Muscle layer of colon (tissue), 2 donors: ENCODE results near the gene CARD11.
"Not testable (repeated sequence)": the region's sequence is repeated elsewhere in the genome, so short reads cannot be mapped to it uniquely, and the experiment has no call there.

Experiments
- H3K27ac ChIP-seq: one replicate; pipeline ENCODE4 v1.7.0; 2013; ENCODE audit warnings: low read depth, mild to moderate bottlenecking, low read length, moderate library complexity
- H3K27me3 ChIP-seq, 2 donors: one replicate each; pipeline ENCODE4 v1.7.0; 2013; ENCODE audit warnings: low read length in 2 of 2, mild to moderate bottlenecking in 2 of 2; ENCODE audit not compliant: insufficient read depth in 2 of 2, control insufficient read depth in 1 of 2
- H3K36me3 ChIP-seq: one replicate; pipeline ENCODE4 v1.7.0; 2013; ENCODE audit warnings: mild to moderate bottlenecking, low read length; ENCODE audit not compliant: insufficient read depth
- H3K4me1 ChIP-seq: one replicate; pipeline ENCODE4 v1.7.0; 2013; ENCODE audit warnings: mild to moderate bottlenecking, low read length; ENCODE audit not compliant: insufficient read depth
- H3K4me3 ChIP-seq, 2 donors: one replicate each; pipeline ENCODE4 v1.7.0; 2013; ENCODE audit warnings: low read length in 2 of 2, low read depth in 1 of 2, mild to moderate bottlenecking in 1 of 2, moderate library complexity in 1 of 2
- H3K9ac ChIP-seq: one replicate; pipeline ENCODE4 v1.7.0; 2013; ENCODE audit warnings: low read length
- H3K9me3 ChIP-seq: one replicate; pipeline ENCODE4 v1.7.0; 2013; ENCODE audit warnings: mild to moderate bottlenecking, low read length
- donor health status: abdominal sarcoma.
- donor health status: Adenocarcinoma of cecum.

CARD11 gene

GRCh38 chr7:2958416-2959102, 85.1 kb downstream of the CARD11 start:
- Histone ChIP-seq H3K9me3 (no peaks in the 10 kb centered on the region), H3K27ac (no peak overlapping the region), H3K27me3 (no peaks in the 10 kb centered on the region)

GRCh38 chr7:2957369-2957727, 86.3 kb downstream of the CARD11 start:
- not testable (repeated sequence) for H3K27me3 ChIP-seq, H3K9ac ChIP-seq, H3K9me3 ChIP-seq, H3K4me1 ChIP-seq, H3K27ac ChIP-seq, H3K4me3 ChIP-seq, H3K36me3 ChIP-seq

More at GRCh38 chr7:2958416-2959102, 85.1 kb downstream of the CARD11 start:
- Histone ChIP-seq H3K4me3 (no peak overlapping the region), H3K9ac (no peak overlapping the region), H3K4me1 (no peaks in the 10 kb centered on the region), H3K36me3 (no peaks in the 10 kb centered on the region)

GRCh38 chr7:2956526-2957368, 86.9 kb downstream of the CARD11 start:
- Histone ChIP-seq H3K4me3 (no peak overlapping the region), H3K9me3 (no peaks in the 10 kb centered on the region), H3K27me3 (no peaks in the 10 kb centered on the region), H3K4me1 (no peaks in the 10 kb centered on the region), H3K9ac (no peak overlapping the region), H3K27ac (no peak overlapping the region), H3K36me3 (no peaks in the 10 kb centered on the region)

- no peak overlapping the region for H3K27ac ChIP-seq
- no peaks in the 10 kb centered on the region for H3K9me3 ChIP-seq
- no peak overlapping the region for H3K4me3 ChIP-seq
- H3K9ac ChIP-seq = no peak overlapping the region
- no peaks in the 10 kb centered on the region for H3K36me3 ChIP-seq
- no peaks in the 10 kb centered on the region for H3K27me3 ChIP-seq
- H3K4me1 ChIP-seq = no peaks in the 10 kb centered on the region
These were observed 87.6 kb downstream of the CARD11 start for GRCh38 chr7:2956076-2956475.

- Histone ChIP-seq H3K9me3 (no peaks in the 10 kb centered on the region), H3K27me3 (no peaks in the 10 kb centered on the region), H3K27ac (no peak overlapping the region), H3K9ac (no peak overlapping the region), H3K36me3 (no peaks in the 10 kb centered on the region), H3K4me3 (no peak overlapping the region), H3K4me1 (no peaks in the 10 kb centered on the region)
These were observed 88.4 kb downstream of the CARD11 start for GRCh38 chr7:2955269-2955668.

GRCh38 chr7:2954433-2954853, 89.2 kb downstream of the CARD11 start:
- H3K9me3 ChIP-seq = no peaks in the 10 kb centered on the region
- no peaks in the 10 kb centered on the region for H3K36me3 ChIP-seq
- H3K9ac ChIP-seq = no peak overlapping the region
- H3K4me3 ChIP-seq = no peak overlapping the region
- no peaks in the 10 kb centered on the region for H3K27me3 ChIP-seq
- no peak overlapping the region for H3K27ac ChIP-seq
- H3K4me1 ChIP-seq = no peaks in the 10 kb centered on the region

- Histone ChIP-seq H3K27me3 (no peaks in the 10 kb centered on the region), H3K9ac (no peak overlapping the region), H3K27ac (no peak overlapping the region), H3K36me3 (no peaks in the 10 kb centered on the region), H3K4me3 (no peak overlapping the region), H3K4me1 (no peaks in the 10 kb centered on the region), H3K9me3 (no peaks in the 10 kb centered on the region)
These were observed 89.9 kb downstream of the CARD11 start for GRCh38 chr7:2953588-2954407.

GRCh38 chr7:2953099-2953498, 90.6 kb downstream of the CARD11 start:
- Histone ChIP-seq H3K27ac (no peak overlapping the region), H3K36me3 (no peaks in the 10 kb centered on the region), H3K4me3 (no peak overlapping the region), H3K9ac (no peak overlapping the region), H3K4me1 (no peaks in the 10 kb centered on the region), H3K9me3 (no peaks in the 10 kb centered on the region), H3K27me3 (no peaks in the 10 kb centered on the region)

GRCh38 chr7:2952316-2952715, 91.4 kb downstream of the CARD11 start:
- H3K27ac ChIP-seq = no peak overlapping the region
- no peak overlapping the region for H3K4me3 ChIP-seq
- no peaks in the 10 kb centered on the region for H3K36me3 ChIP-seq
- no peaks in the 10 kb centered on the region for H3K9me3 ChIP-seq
- no peak overlapping the region for H3K9ac ChIP-seq
- H3K4me1 ChIP-seq = no peaks in the 10 kb centered on the region
- H3K27me3 ChIP-seq = no peaks in the 10 kb centered on the region

- no peak overlapping the region for H3K9ac ChIP-seq
- H3K27me3 ChIP-seq = no peaks in the 10 kb centered on the region
- H3K4me3 ChIP-seq = no peak overlapping the region
- H3K4me1 ChIP-seq = no peaks in the 10 kb centered on the region
- no peaks in the 10 kb centered on the region for H3K9me3 ChIP-seq
- no peaks in the 10 kb centered on the region for H3K36me3 ChIP-seq
- no peak overlapping the region for H3K27ac ChIP-seq
These were observed 93.1 kb downstream of the CARD11 start for GRCh38 chr7:2950578-2950977.

GRCh38 chr7:2948749-2949148, 94.9 kb downstream of the CARD11 start:
- Histone ChIP-seq H3K4me1 (no peaks in the 10 kb centered on the region), H3K9ac (no peak overlapping the region)

More at GRCh38 chr7:2948749-2949148, 94.9 kb downstream of the CARD11 start:
- no peak overlapping the region for H3K27ac ChIP-seq
- no peaks in the 10 kb centered on the region for H3K27me3 ChIP-seq
- H3K36me3 ChIP-seq = no peaks in the 10 kb centered on the region
- H3K4me3 ChIP-seq = no peak overlapping the region
- H3K9me3 ChIP-seq = no peaks in the 10 kb centered on the region
